ENCODE results near the gene SGTB. TPM values are rescaled to one million over a fixed set of nuclear protein-coding genes. Genes with fewer than 3 reads are reported as not detected.

SGTB gene
- total RNA-seq, 1 donor from 2014 or later = 6.9 TPM

DNA sequence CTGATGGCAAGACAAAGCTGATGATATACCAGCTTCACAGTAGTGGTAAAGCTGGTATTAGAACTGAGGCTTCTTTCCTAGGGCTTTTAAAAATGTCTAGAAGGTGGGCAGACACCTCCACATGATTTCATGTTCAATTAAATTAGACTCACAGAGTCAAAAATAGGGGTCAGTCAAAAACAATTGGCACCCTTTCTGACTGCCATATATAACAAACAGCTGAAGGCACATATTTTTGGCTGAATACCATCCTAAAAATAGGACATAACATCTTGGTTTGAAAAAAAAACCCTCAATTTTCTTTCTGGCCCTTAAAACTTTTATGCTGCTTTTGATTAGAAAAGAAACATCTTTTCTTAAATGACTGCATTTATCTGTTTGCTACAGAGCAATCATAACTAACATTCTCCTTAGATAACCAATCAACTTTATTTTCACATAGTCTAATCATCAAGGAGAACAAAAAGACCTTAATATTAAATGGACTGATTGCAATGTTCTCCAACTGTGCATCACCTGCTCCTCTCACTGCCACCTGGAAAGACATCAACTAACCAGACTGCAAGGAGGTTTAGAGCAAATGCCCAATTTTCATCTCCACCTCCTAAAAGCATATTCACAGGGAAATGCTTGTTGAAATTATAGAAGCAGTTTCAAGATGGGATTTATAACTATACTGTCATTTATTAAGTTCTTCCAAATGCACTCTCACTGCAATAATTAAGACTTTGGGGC is 3.2 kb downstream of the SGTB start:
- intact Hi-C loops (cut with DNase I) = no loop called here
- TF ChIP-seq, protein P1, sequence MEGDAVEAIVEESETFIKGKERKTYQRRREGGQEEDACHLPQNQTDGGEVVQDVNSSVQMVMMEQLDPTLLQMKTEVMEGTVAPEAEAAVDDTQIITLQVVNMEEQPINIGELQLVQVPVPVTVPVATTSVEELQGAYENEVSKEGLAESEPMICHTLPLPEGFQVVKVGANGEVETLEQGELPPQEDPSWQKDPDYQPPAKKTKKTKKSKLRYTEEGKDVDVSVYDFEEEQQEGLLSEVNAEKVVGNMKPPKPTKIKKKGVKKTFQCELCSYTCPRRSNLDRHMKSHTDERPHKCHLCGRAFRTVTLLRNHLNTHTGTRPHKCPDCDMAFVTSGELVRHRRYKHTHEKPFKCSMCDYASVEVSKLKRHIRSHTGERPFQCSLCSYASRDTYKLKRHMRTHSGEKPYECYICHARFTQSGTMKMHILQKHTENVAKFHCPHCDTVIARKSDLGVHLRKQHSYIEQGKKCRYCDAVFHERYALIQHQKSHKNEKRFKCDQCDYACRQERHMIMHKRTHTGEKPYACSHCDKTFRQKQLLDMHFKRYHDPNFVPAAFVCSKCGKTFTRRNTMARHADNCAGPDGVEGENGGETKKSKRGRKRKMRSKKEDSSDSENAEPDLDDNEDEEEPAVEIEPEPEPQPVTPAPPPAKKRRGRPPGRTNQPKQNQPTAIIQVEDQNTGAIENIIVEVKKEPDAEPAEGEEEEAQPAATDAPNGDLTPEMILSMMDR (IDR thresholded peaks at IDR 0.05) = no peak
- H3K36me3 ChIP-seq = peaks cover 0 to 7% of the 10 kb centered on the region in 2 donors

DNA sequence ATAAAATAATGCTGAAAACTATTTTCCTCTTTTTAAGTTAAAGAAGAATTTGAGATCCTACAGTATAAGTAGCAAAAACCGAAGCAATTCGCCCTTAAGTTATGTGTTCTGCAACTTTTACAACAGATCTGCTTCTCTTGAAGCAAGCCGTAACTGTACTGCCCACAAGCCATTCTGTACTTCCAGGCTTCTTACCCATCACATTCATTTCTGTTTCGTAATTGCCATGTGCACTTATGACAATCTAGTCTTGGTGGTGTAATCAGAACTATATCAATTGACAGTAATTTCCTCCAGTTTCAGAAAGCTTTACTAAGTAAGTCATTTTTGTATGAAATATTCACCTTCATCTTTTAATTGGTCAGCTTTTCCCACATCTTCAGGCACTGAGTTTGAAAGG is 13.8 kb downstream of the SGTB start:
- TF ChIP-seq, protein P1 (IDR thresholded peaks at IDR 0.05) = no peak
- no peak overlapping the region for H3K4me3 ChIP-seq
- no peaks in the 10 kb centered on the region for H3K27me3 ChIP-seq
- no peaks in the 10 kb centered on the region for H3K9me3 ChIP-seq
- H3K27ac ChIP-seq = no peak overlapping the region
- H3K4me1 ChIP-seq = no peaks in the 10 kb centered on the region
- DNase-seq (ENCODE audit: low spot score in 2 of 2) = no peak
- intact Hi-C loops (cut with DNase I) = no loop called here
- peaks cover 9 to 28% of the 10 kb centered on the region in 2 donors for H3K36me3 ChIP-seq

More for the DNA sequence above, 3.2 kb downstream of the SGTB start:
- H3K4me3 ChIP-seq = no peak overlapping the region
- H3K27ac ChIP-seq = no peak overlapping the region
- no peaks in the 10 kb centered on the region for H3K27me3 ChIP-seq
- no peaks in the 10 kb centered on the region for H3K9me3 ChIP-seq
- DNase-seq (ENCODE audit: low spot score in 2 of 2) = no peak
- peaks cover 0 to 4% of the 10 kb centered on the region in 2 donors for H3K4me1 ChIP-seq

DNA sequence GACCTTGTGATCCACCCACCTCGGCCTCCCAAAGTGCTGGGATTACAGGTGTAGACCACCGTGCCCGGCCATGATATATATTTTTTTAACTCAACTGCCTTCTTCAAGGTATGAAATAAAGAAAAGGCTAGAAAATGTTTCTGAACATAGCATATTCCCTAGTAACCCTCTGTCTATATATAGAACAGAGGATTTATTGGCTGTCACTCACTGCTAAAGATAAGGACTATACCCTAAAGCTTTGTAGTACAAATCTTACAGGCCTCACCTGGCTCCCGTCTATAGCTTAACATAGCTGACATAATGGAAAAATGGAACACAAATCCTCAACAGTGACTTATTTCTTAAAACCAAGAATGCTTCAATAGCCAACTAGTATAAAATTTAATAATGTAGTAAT is 14.2 kb downstream of the SGTB start:
- Histone ChIP-seq H3K36me3 (peaks cover 12 to 28% of the 10 kb centered on the region in 2 donors), H3K4me3 (no peak overlapping the region), H3K9me3 (no peaks in the 10 kb centered on the region), H3K4me1 (no peaks in the 10 kb centered on the region), H3K27ac (no peak overlapping the region), H3K27me3 (no peaks in the 10 kb centered on the region)
- intact Hi-C loops (cut with DNase I) = no loop called here
- TF ChIP-seq, protein P1 (IDR thresholded peaks at IDR 0.05) = no peak
- DNase-seq (ENCODE audit: low spot score in 2 of 2) = no peak

DNA sequence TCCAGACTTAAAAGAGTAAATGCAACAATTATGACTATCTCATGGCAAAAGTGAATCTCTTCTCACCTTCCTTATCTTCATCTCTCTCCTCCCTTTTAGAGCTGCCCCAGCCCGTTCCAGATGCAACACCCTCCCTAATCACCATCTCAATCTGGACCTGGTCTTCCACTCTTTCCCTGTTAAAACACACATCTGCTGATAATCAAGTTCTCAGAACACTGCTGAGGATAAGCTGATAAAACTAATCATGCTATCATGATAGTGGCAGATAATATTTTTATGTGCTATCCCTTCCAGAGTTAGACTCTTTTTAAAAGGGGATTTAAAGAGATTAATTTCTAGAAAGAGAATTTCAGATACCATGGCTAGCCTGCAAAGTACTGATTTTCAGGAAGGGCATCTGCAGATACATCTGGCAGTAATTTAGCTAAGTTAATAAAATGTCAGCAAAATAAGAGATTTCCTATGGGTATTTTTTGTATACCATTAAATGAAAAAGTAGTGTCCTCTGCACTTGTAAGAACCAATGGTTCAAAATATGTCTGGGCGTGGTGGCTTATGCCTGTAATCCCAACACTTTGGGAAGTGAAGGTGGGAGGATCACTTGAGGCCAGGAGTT is 17.2 kb downstream of the SGTB start:
- no peak for DNase-seq (ENCODE audit: low spot score in 2 of 2)
- TF ChIP-seq, protein P1 (IDR thresholded peaks at IDR 0.05) = no peak
- Histone ChIP-seq H3K27me3 (no peaks in the 10 kb centered on the region), H3K27ac (no peak overlapping the region), H3K4me3 (no peak overlapping the region), H3K4me1 (no peaks in the 10 kb centered on the region), H3K9me3 (no peaks in the 10 kb centered on the region), H3K36me3 (peaks cover 15 to 21% of the 10 kb centered on the region in 2 donors)
- intact Hi-C loops (cut with DNase I) = no loop called here

DNA sequence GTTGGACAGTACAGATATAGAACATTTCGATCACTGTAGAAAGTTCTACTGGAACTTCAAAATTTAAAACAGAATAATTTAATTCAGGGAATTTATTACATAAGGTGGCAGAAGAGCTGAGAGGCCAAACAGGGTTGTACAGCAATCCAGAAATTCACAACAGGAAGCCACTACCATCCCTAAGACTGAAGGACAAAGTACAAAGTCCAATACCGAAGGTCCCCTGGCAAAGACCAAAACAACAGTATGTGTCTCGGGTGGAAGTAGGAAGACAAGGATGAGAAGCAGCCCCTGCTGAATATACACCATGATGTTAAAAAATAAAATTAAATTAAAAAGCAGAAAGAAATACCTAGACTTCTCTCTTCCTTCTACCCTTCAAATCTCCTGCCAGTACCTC is 19.9 kb downstream of the SGTB start:
- no peak overlapping the region for H3K27ac ChIP-seq
- no peak overlapping the region for H3K4me3 ChIP-seq
- H3K27me3 ChIP-seq = no peaks in the 10 kb centered on the region
- H3K36me3 ChIP-seq = peaks cover 11 to 12% of the 10 kb centered on the region in 2 donors
- TF ChIP-seq, protein P1 (IDR thresholded peaks at IDR 0.05) = no peak
- DNase-seq (ENCODE audit: low spot score in 2 of 2) = no peak
- H3K4me1 ChIP-seq = peaks cover 0 to 3% of the 10 kb centered on the region in 2 donors
- H3K9me3 ChIP-seq = no peaks in the 10 kb centered on the region
- intact Hi-C loops (cut with DNase I) = no loop called here
